NT2/D1 (cell line): ENCODE results near the gene GKN1.

Experiments
- DNase-seq: peaks from one replicate; pipeline ENCODE4 v3.0.0-alpha.2; 2011; ENCODE audit warnings: low read depth, low spot score
- H3K27me3 ChIP-seq: 2 replicates; pipeline ENCODE4 v1.6.0; 2011; ENCODE audit warnings: mild to moderate bottlenecking; ENCODE audit not compliant: insufficient read length, insufficient read depth
- H3K36me3 ChIP-seq: 2 replicates; pipeline ENCODE4 v1.6.1; 2011; ENCODE audit warnings: mild to moderate bottlenecking, low read length, mixed read lengths; ENCODE audit not compliant: insufficient read depth, insufficient read length
- H3K4me1 ChIP-seq: 2 replicates; pipeline ENCODE4 v1.5.1; 2011; ENCODE audit not compliant: insufficient read depth, insufficient read length
- H3K4me3 ChIP-seq: 2 replicates; pipeline ENCODE4 v1.5.1; 2011; ENCODE audit warnings: low read depth; ENCODE audit not compliant: insufficient read length
- H3K9ac ChIP-seq: 2 replicates; pipeline ENCODE4 v1.6.0; 2011; ENCODE audit warnings: low read depth; ENCODE audit not compliant: insufficient read length
- H3K9me3 ChIP-seq: 2 replicates; pipeline ENCODE4 v1.5.1; 2011; ENCODE audit warnings: mild to moderate bottlenecking, low read length; ENCODE audit not compliant: insufficient read depth
- SUZ12 ChIP-seq: IDR thresholded peaks from 2 replicates; pipeline ENCODE4 v1.6.1; 2011; ENCODE audit not compliant: insufficient read length, insufficient read depth; ENCODE audit errors: extremely low read depth
- YY1 ChIP-seq: IDR thresholded peaks from 2 replicates; pipeline ENCODE4 v1.6.1; 2011; ENCODE audit not compliant: insufficient read length, insufficient read depth
- ZNF274 ChIP-seq: IDR thresholded peaks from 2 replicates; pipeline ENCODE4 v1.6.1; 2011; ENCODE audit warnings: mild to moderate bottlenecking, low read depth, low read length

The GKN1 gene

GRCh38 chr2:68959001-68959400, 15.4 kb upstream of the GKN1 start:
- no peak for DNase-seq
- H3K9ac ChIP-seq: no peak overlapping the region
- no peaks in the 10 kb centered on the region for H3K9me3 ChIP-seq
- no peak overlapping the region for H3K4me3 ChIP-seq
- no peak for TF ChIP-seq YY1
- TF ChIP-seq SUZ12: no peak
- no peak for TF ChIP-seq ZNF274
- H3K27me3 ChIP-seq: no peaks in the 10 kb centered on the region
- no peaks in the 10 kb centered on the region for H3K4me1 ChIP-seq
- no peaks in the 10 kb centered on the region for H3K36me3 ChIP-seq

- no peak overlapping the region for H3K9ac ChIP-seq
- H3K4me3 ChIP-seq: no peak overlapping the region
- no peaks in the 10 kb centered on the region for H3K27me3 ChIP-seq
- DNase-seq: no peak
- H3K9me3 ChIP-seq: no peaks in the 10 kb centered on the region
- no peaks in the 10 kb centered on the region for H3K36me3 ChIP-seq
- no peaks in the 10 kb centered on the region for H3K4me1 ChIP-seq
- TF ChIP-seq SUZ12 (no peak), YY1 (no peak), ZNF274 (no peak)
Measured at GRCh38 chr2:68961380-68961779, 13.1 kb upstream of the GKN1 start.

- H3K9ac ChIP-seq: no peak overlapping the region
- no peak for DNase-seq
- TF ChIP-seq SUZ12 (no peak), ZNF274 (no peak), YY1 (no peak)
- no peaks in the 10 kb centered on the region for H3K27me3 ChIP-seq
- H3K9me3 ChIP-seq: no peaks in the 10 kb centered on the region
- H3K4me3 ChIP-seq: no peak overlapping the region
- H3K4me1 ChIP-seq: no peaks in the 10 kb centered on the region
- H3K36me3 ChIP-seq: no peaks in the 10 kb centered on the region
Measured at GRCh38 chr2:68964282-68964681, 10.2 kb upstream of the GKN1 start.

GRCh38 chr2:68968221-68968620, 6.2 kb upstream of the GKN1 start:
- TF ChIP-seq YY1 (no peak), ZNF274 (no peak), SUZ12 (no peak)
- Histone ChIP-seq H3K9ac (no peak overlapping the region), H3K4me3 (no peak overlapping the region), H3K36me3 (no peaks in the 10 kb centered on the region), H3K27me3 (no peaks in the 10 kb centered on the region), H3K9me3 (no peaks in the 10 kb centered on the region), H3K4me1 (no peaks in the 10 kb centered on the region)
- no peak for DNase-seq

- H3K4me3 ChIP-seq: no peak overlapping the region
- no peaks in the 10 kb centered on the region for H3K36me3 ChIP-seq
- no peak for DNase-seq
- H3K4me1 ChIP-seq: no peaks in the 10 kb centered on the region
- no peak overlapping the region for H3K9ac ChIP-seq
- H3K27me3 ChIP-seq: no peaks in the 10 kb centered on the region
- TF ChIP-seq SUZ12: no peak
- H3K9me3 ChIP-seq: no peaks in the 10 kb centered on the region
Measured at GRCh38 chr2:68969736-68970490, 4.5 kb upstream of the GKN1 start.

- DNase-seq: no peak
- Histone ChIP-seq H3K36me3 (no peaks in the 10 kb centered on the region), H3K4me3 (no peak overlapping the region), H3K4me1 (no peaks in the 10 kb centered on the region), H3K9me3 (no peaks in the 10 kb centered on the region), H3K9ac (no peak overlapping the region), H3K27me3 (no peaks in the 10 kb centered on the region)
- TF ChIP-seq YY1 (no peak), ZNF274 (no peak), SUZ12 (no peak)
Measured at GRCh38 chr2:68970566-68971265, 3.7 kb upstream of the GKN1 start.

GRCh38 chr2:68971591-68972231, 2.7 kb upstream of the GKN1 start:
- Histone ChIP-seq H3K9ac (no peak overlapping the region), H3K9me3 (no peaks in the 10 kb centered on the region), H3K36me3 (no peaks in the 10 kb centered on the region), H3K4me1 (no peaks in the 10 kb centered on the region), H3K4me3 (no peak overlapping the region), H3K27me3 (no peaks in the 10 kb centered on the region)
- DNase-seq: no peak
- TF ChIP-seq ZNF274 (no peak), SUZ12 (no peak), YY1 (no peak)
